Measurements from ENCODE around the gene OTUD7B. TPM values are rescaled to one million over a fixed set of nuclear protein-coding genes. Genes with fewer than 3 reads are reported as not detected.
A peak's percentile ranks its signal among the peaks of the same experiment; 100 is the strongest.

OTUD7B gene
- total RNA-seq, 2 experiments from 2014 or later = 2.0 to 2.9 TPM

DNA sequence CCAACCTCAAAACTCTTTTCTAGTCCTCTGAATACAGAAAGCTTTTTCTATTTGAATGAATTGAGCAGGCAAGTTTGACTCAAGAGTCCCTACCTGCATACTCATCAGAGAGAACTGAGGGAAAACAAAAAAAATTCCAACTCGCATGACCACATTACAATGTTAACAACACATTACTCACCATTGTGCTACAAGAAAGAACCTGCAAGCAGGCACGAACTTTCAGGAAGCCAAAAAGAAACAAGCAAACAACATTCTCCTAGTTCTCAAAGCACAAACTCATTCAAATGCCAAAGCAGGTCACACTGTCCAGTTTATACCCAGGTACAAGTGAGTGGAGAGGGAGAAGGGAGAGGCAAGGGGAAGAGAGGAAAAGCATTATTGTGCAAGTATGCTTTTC, 14.6 kb downstream of the OTUD7B start:
- Mint-ChIP-seq H3K4me1 (ENCODE audit: low read depth) (peaks cover 11% of the 10 kb centered on the region), H3K27me3 (no peaks in the 10 kb centered on the region), H3K9me3 (no peaks in the 10 kb centered on the region), H3K27ac (no peak overlapping the region), H3K4me3 (no peak overlapping the region), H3K36me3 (ENCODE audit: low read depth) (no peaks in the 10 kb centered on the region)
- DNase-seq (peak in 1 of 14 experiments; percentile 27), ATAC-seq (ENCODE audit: poor library complexity) (no peak)
- ChIA-PET POLR2A (no interaction called here), CTCF (interaction anchor here (1.5 kb wide), 1 partner anchor 9 kb away, joined by 3 read pairs; no protein-coding TSS in a partner anchor)
- peaks cover 2% of the 10 kb centered on the region for H3K4me1 ChIP-seq (ENCODE audit: insufficient read depth, low read length)
- H3K4me3 ChIP-seq (ENCODE audit: low read length) = no peak overlapping the region
- intact Hi-C loops (cut with DNase I, micrococcal nuclease) = loop anchor here in 1 of 2 experiments (1.0 kb wide), 1 partner anchor 12 kb away; no protein-coding TSS in a partner anchor
- no peaks in the 10 kb centered on the region for H3K36me3 ChIP-seq (ENCODE audit: insufficient read depth, low read length)
- TF ChIP-seq, protein P1, sequence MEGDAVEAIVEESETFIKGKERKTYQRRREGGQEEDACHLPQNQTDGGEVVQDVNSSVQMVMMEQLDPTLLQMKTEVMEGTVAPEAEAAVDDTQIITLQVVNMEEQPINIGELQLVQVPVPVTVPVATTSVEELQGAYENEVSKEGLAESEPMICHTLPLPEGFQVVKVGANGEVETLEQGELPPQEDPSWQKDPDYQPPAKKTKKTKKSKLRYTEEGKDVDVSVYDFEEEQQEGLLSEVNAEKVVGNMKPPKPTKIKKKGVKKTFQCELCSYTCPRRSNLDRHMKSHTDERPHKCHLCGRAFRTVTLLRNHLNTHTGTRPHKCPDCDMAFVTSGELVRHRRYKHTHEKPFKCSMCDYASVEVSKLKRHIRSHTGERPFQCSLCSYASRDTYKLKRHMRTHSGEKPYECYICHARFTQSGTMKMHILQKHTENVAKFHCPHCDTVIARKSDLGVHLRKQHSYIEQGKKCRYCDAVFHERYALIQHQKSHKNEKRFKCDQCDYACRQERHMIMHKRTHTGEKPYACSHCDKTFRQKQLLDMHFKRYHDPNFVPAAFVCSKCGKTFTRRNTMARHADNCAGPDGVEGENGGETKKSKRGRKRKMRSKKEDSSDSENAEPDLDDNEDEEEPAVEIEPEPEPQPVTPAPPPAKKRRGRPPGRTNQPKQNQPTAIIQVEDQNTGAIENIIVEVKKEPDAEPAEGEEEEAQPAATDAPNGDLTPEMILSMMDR (IDR thresholded peaks at IDR 0.05) = no peak
- H3K27me3 ChIP-seq (ENCODE audit: control insufficient read depth in 1 of 2, insufficient read depth in 2 of 2, low read length in 2 of 2) = no peaks in the 10 kb centered on the region
- no peak overlapping the region for H3K27ac ChIP-seq (ENCODE audit: low read depth in 1 of 2, low read length in 2 of 2)
- no peaks in the 10 kb centered on the region for H3K9me3 ChIP-seq (ENCODE audit: control insufficient read depth in 1 of 2, insufficient read depth in 1 of 2, low read length in 2 of 2)

DNA sequence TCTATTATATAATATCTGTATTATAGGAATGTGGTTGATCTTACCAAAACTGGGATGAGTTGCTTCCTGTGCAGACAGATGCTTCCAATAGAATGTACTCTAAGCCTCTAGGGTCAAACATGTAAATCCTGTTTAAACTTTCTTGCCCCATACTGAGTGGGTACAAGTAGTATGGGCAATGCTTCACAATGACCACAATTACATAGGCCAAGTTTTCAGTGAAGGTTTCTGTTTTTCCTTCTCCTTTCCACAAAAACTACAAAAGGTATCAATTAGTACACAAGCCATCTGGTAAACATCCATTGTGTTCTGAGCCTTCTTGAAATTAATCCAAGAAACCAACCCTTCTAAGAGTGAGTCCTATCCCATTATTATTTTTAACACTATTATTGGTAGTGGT, 16.8 kb downstream of the OTUD7B start:
- ChIA-PET POLR2A (no interaction called here), CTCF (no interaction called here)
- ATAC-seq (ENCODE audit: poor library complexity) (no peak), DNase-seq (no peak)
- Mint-ChIP-seq H3K4me3 (no peak overlapping the region), H3K36me3 (ENCODE audit: low read depth) (no peaks in the 10 kb centered on the region), H3K27ac (no peak overlapping the region), H3K27me3 (no peaks in the 10 kb centered on the region), H3K4me1 (ENCODE audit: low read depth) (peaks cover 11% of the 10 kb centered on the region), H3K9me3 (no peaks in the 10 kb centered on the region)
- peaks cover 2% of the 10 kb centered on the region for H3K4me1 ChIP-seq (ENCODE audit: insufficient read depth, low read length)
- no peaks in the 10 kb centered on the region for H3K9me3 ChIP-seq (ENCODE audit: control insufficient read depth in 1 of 2, insufficient read depth in 1 of 2, low read length in 2 of 2)
- H3K36me3 ChIP-seq (ENCODE audit: insufficient read depth, low read length) = no peaks in the 10 kb centered on the region
- H3K27ac ChIP-seq (ENCODE audit: low read depth in 1 of 2, low read length in 2 of 2) = no peak overlapping the region
- H3K4me3 ChIP-seq (ENCODE audit: low read length) = no peak overlapping the region
- TF ChIP-seq, protein P1 (IDR thresholded peaks at IDR 0.05) = no peak
- no peaks in the 10 kb centered on the region for H3K27me3 ChIP-seq (ENCODE audit: control insufficient read depth in 1 of 2, insufficient read depth in 2 of 2, low read length in 2 of 2)
- intact Hi-C loops (cut with DNase I, micrococcal nuclease) = no loop called here

DNA sequence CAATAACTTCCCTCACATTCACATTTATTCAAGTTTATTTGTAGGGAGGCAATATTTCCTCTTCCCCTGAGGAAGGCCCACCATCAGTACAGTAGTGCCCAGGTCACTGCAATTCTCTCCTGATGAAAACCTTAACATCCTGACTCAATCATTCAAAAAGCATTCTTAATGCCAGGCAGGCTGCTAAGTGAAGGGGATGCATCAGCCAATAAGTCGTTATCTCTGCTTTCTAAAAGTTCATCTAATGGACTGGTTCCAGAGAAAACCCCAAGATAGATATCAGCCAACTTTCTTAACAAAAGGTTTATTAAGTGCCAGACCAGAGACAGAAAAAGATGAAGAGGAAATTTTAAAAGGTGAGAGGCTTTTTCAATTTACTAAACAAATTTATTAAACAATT, 17.3 kb downstream of the OTUD7B start:
- intact Hi-C loops (cut with DNase I, micrococcal nuclease) = no loop called here
- Histone ChIP-seq H3K27ac (ENCODE audit: low read depth in 1 of 2, low read length in 2 of 2) (no peak overlapping the region), H3K36me3 (ENCODE audit: insufficient read depth, low read length) (no peaks in the 10 kb centered on the region), H3K4me1 (ENCODE audit: insufficient read depth, low read length) (peaks cover 2% of the 10 kb centered on the region), H3K9me3 (ENCODE audit: control insufficient read depth in 1 of 2, insufficient read depth in 1 of 2, low read length in 2 of 2) (no peaks in the 10 kb centered on the region), H3K4me3 (ENCODE audit: low read length) (no peak overlapping the region), H3K27me3 (ENCODE audit: control insufficient read depth in 1 of 2, insufficient read depth in 2 of 2, low read length in 2 of 2) (no peaks in the 10 kb centered on the region)
- POLR2A ChIA-PET = no interaction called here
- H3K36me3 Mint-ChIP-seq (ENCODE audit: low read depth) = no peaks in the 10 kb centered on the region
- H3K9me3 Mint-ChIP-seq = no peaks in the 10 kb centered on the region
- H3K4me3 Mint-ChIP-seq = no peak overlapping the region
- ATAC-seq (ENCODE audit: poor library complexity) = no peak
- H3K27me3 Mint-ChIP-seq = no peaks in the 10 kb centered on the region
- no peak overlapping the region for H3K27ac Mint-ChIP-seq
- CTCF ChIA-PET = no interaction called here
- H3K4me1 Mint-ChIP-seq (ENCODE audit: low read depth) = peaks cover 10% of the 10 kb centered on the region
- no peak for DNase-seq
- TF ChIP-seq, protein P1 (IDR thresholded peaks at IDR 0.05) = no peak
